ENCODE results near the gene CALML4. TPM values are rescaled to one million over a fixed set of nuclear protein-coding genes. Genes with fewer than 3 reads are reported as not detected.
"Not testable (repeated sequence)": the region's sequence is repeated elsewhere in the genome, so short reads cannot be mapped to it uniquely, and the experiment has no call there.

The CALML4 gene
- total and polyA plus RNA-seq, 2 experiments from 2014 or later: 13.4 to 16.2 TPM

GRCh38 chr15:68203956-68204355, 1.2 kb downstream of the CALML4 start:
- H3K9me2 ChIP-seq (ENCODE audit: insufficient read depth): no peaks in the 10 kb centered on the region
- H3K27ac ChIP-seq (ENCODE audit: low read depth): 0 out of 2 replicates have a peak overlapping the region, but pooled peaks have one; percentile 45
- H3K79me2 ChIP-seq (replicated peaks; ENCODE audit: insufficient read depth): peaks cover 20% of the 10 kb centered on the region
- no peaks in the 10 kb centered on the region for H3K9me3 Mint-ChIP-seq
- TF ChIP-seq JUNB (IDR thresholded peaks at IDR 0.05; ENCODE audit: unreplicated experiment): no peak
- no peak for TF ChIP-seq CTCF (conservative IDR thresholded peaks at IDR 0.05; ENCODE audit: low read depth in 2 of 2)
- no peak for TF ChIP-seq EZH2phosphoT487 (IDR thresholded peaks at IDR 0.05; ENCODE audit: unreplicated experiment)
- TF ChIP-seq ZNF331 (CRISPR knock-in tag; IDR thresholded peaks at IDR 0.05; ENCODE audit: low read depth): no peak
- TF ChIP-seq STAT1 (IDR thresholded peaks at IDR 0.05; ENCODE audit: unreplicated experiment): no peak
- no peak for TF ChIP-seq CREB1 (CRISPR knock-in tag; IDR thresholded peaks at IDR 0.05; ENCODE audit: low read depth)
- no peak for TF ChIP-seq ZNF114 (CRISPR knock-in tag; IDR thresholded peaks at IDR 0.05)
- TF ChIP-seq NANOG (IDR thresholded peaks at IDR 0.05; ENCODE audit: borderline replicate concordance): no peak
- no peaks in the 10 kb centered on the region for H3K36me3 ChIP-seq (ENCODE audit: insufficient read depth)
- H3K4me3 ChIP-seq: no peak overlapping the region
- no peak overlapping the region for H3K4me2 ChIP-seq
- peaks cover 45% of the 10 kb centered on the region for H3K4me1 ChIP-seq (ENCODE audit: insufficient read depth)
- H3K27me3 ChIP-seq (ENCODE audit: insufficient read depth): no peaks in the 10 kb centered on the region
- no peak overlapping the region for H2AFZ ChIP-seq
- peaks cover 21% of the 10 kb centered on the region for H3K27me3 Mint-ChIP-seq (ENCODE audit: insufficient read depth, low read depth, poor library complexity)
- peaks cover 9% of the 10 kb centered on the region for H3K36me3 Mint-ChIP-seq (ENCODE audit: low read depth)
- ATAC-seq: no peak
- no peak overlapping the region for H3K27ac Mint-ChIP-seq
- H3K4me3 Mint-ChIP-seq: no peak overlapping the region
- H4K20me1 ChIP-seq (replicated peaks; ENCODE audit: insufficient read depth): peaks cover 26% of the 10 kb centered on the region
- peaks cover 8% of the 10 kb centered on the region; the same call in 1 of the 2 replicates for H3F3A ChIP-seq (replicated peaks; ENCODE audit: low read depth)
- DNase-seq (ENCODE audit: low spot score): no peak
- peaks cover 64% of the 10 kb centered on the region for H3K4me1 Mint-ChIP-seq

GRCh38 chr15:68203486-68203885, 1.6 kb downstream of the CALML4 start:
- Histone ChIP-seq H3K4me3 (no peak overlapping the region), H3K4me2 (no peak overlapping the region), H3K4me1 (ENCODE audit: insufficient read depth) (peaks cover 45% of the 10 kb centered on the region), H3K79me2 (replicated peaks; ENCODE audit: insufficient read depth) (peaks cover 20% of the 10 kb centered on the region), H3K27me3 (ENCODE audit: insufficient read depth) (no peaks in the 10 kb centered on the region), H3K27ac (ENCODE audit: low read depth) (no peak overlapping the region), H2AFZ (no peak overlapping the region), H3K36me3 (ENCODE audit: insufficient read depth) (no peaks in the 10 kb centered on the region), H3K9me2 (ENCODE audit: insufficient read depth) (no peaks in the 10 kb centered on the region), H4K20me1 (replicated peaks; ENCODE audit: insufficient read depth) (peaks cover 26% of the 10 kb centered on the region), H3F3A (replicated peaks; ENCODE audit: low read depth) (peaks cover 8% of the 10 kb centered on the region; the same call in 1 of the 2 replicates)
- peaks cover 6% of the 10 kb centered on the region; the same call in 2 of the 3 replicates for H3K36me3 Mint-ChIP-seq (ENCODE audit: low read depth)
- TF ChIP-seq EZH2phosphoT487 (IDR thresholded peaks at IDR 0.05; ENCODE audit: unreplicated experiment) (no peak), EZH2 (IDR thresholded peaks at IDR 0.05; ENCODE audit: low read depth, unreplicated experiment) (no peak)
- no peak overlapping the region; the same call in 1 of the 2 replicates for H3K27ac Mint-ChIP-seq
- H3K4me3 Mint-ChIP-seq: no peak overlapping the region
- DNase-seq (ENCODE audit: low spot score): no peak
- H3K9me3 Mint-ChIP-seq: no peaks in the 10 kb centered on the region
- ATAC-seq: no peak
- peaks cover 22% of the 10 kb centered on the region for H3K27me3 Mint-ChIP-seq (ENCODE audit: insufficient read depth, low read depth, poor library complexity)
- H3K4me1 Mint-ChIP-seq: peaks cover 64% of the 10 kb centered on the region

GRCh38 chr15:68202994-68203393, 2.1 kb downstream of the CALML4 start:
- not testable (repeated sequence) for H3K27ac Mint-ChIP-seq; H3K4me2 ChIP-seq; H3K36me3 Mint-ChIP-seq (ENCODE audit: low read depth); H3K9me3 Mint-ChIP-seq; H2AFZ ChIP-seq; H3K27ac ChIP-seq (ENCODE audit: low read depth); H3K27me3 ChIP-seq (ENCODE audit: insufficient read depth); H3F3A ChIP-seq (replicated peaks; ENCODE audit: low read depth); DNase-seq (ENCODE audit: low spot score); H3K4me3 ChIP-seq; ATAC-seq; H3K36me3 ChIP-seq (ENCODE audit: insufficient read depth); H3K4me3 Mint-ChIP-seq; H3K9me2 ChIP-seq (ENCODE audit: insufficient read depth)
- Histone ChIP-seq H3K4me1 (ENCODE audit: insufficient read depth) (peaks cover 45% of the 10 kb centered on the region), H4K20me1 (replicated peaks; ENCODE audit: insufficient read depth) (peaks cover 26% of the 10 kb centered on the region), H3K79me2 (replicated peaks; ENCODE audit: insufficient read depth) (peaks cover 20% of the 10 kb centered on the region; the same call in 1 of the 2 replicates)
- H3K27me3 Mint-ChIP-seq (ENCODE audit: insufficient read depth, low read depth, poor library complexity): peaks cover 20% of the 10 kb centered on the region
- peaks cover 62% of the 10 kb centered on the region for H3K4me1 Mint-ChIP-seq
